IPS DF 19.7 (cell line): ENCODE results near the gene HMGCS1.
A peak's percentile ranks its signal among the peaks of the same experiment; 100 is the strongest.
"Not testable (repeated sequence)": the region's sequence is repeated elsewhere in the genome, so short reads cannot be mapped to it uniquely, and the experiment has no call there.

ENCODE experiments used
- DNase-seq: peaks from one replicate; pipeline ENCODE4 v3.0.0-alpha.2; 2013; ENCODE audit warnings: low read depth, low spot score

Gene HMGCS1

DNA sequence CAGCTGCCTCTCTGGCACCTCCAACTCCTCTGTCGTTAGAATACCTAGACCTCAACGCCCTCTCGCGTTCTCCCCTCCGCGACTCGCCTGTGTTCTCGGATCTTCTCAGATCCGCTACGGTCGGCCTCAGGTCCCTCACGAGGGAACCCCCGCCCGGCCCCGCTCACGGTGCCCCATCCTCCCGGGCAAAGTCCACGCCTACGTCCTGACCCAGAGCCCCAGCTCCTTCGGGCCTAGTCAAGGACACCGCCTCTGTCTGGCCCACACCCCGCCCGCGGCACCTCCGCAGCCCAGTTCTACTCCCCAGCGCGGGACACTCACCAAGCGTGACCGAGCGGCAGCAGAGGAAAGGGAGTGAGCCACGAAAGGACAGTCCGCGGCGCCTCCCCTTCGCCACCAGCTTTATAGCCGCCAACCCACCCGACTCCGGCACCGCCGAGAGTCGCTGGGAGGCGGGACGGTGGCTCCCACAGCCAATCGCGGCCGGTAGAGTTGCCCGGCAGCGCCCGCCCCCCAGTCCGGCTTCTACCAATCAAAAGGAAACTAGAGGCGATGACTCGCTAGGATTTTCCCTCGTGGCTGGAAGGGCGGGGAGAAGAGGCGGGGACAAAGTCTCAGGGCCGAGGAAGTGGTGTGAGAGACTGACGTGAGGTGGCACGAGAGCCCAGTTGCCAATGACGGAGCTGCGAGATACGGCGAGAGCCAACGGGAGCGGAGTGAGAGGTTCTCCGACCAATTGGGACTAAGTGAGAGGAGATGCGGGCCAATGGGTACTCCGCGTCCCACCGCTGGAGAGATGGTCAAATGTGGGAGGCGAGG is at the start of gene HMGCS1:
Gene HMGCS1 (minus strand): TSS at position 378 of the 819 bp plus-strand sequence. CDS start 14,447 bp downstream, outside the sequence.
- DNase-seq, result peak; percentile 100

DNA sequence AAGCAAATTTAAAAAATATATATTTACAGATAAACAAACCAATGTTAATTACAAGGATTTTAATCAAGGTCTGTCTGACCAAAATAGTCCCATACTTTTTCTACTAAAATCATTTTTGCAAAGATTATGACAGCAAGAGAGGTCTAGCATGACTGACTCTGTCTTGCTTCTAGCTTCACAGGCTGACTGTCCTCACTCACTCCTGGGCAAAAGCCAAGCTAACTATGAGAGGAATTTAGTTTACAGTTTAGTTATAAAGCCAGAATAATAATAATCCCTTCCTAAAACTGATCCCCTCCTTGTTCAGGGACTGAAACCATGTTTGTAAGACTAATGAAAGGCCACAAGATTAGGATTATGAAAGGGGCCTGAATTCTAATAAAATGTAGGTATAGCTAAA is 45.5 kb upstream of the HMGCS1 start:
- no peak for DNase-seq

DNA sequence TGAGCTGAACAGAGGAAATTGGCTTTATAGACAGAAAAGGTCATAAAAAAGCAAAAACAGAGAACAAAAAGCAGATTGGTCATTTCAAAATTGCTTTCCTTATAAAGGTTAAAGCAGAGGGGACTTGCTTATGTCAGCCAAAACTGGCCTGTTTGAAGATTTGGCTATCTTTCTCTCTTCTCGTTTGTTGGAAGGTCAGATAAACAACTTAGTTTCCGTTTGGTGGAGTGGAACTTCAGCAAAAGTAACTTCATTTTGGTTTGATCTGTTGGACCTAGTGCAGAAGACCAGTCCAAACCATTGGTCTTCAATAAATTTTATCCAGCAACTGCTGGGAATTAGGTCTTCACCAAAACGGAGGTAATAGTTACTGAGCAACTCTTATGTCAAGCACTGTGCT is 45.1 kb upstream of the HMGCS1 start:
- DNase-seq, result no peak

DNA sequence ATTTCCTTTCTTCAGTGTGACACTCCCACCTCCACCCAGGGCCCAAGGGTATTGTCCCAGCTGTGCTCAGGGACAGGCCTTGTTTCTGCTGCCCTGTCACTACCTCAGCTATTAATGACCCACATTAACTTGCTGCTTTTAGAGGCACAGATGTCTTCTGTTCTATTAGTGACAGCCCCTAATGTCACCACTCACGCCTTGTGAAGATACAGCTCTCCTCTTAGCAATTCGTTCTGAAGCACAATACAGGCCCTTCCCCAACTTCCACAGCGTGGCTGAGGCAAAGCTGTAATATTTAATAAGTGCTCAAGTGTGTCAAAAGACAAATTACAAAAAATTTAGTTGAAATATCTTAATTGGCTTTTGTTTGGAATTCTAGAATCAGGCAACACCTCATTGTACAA is 44.7 kb upstream of the HMGCS1 start:
- DNase-seq, result no peak

DNA sequence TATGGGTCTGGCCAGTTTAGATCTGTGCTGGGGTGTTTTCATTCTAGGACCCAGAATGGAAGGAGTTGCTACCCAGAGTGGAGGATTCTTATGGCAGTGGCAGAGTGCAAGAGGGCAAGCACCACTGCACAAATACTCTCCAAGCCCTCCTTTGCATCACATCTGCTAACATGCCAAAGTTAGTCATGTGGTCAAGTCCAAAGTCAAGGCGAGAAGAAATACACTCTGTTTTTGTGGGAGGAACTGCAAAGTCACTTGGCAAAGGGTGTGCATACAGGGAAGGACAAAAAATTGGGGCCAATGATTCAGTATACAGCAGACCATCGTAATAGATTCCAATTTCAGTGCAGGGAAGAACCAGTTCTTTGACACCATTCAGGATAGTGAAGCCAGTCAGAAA is 43.9 kb upstream of the HMGCS1 start:
- DNase-seq, result no peak

DNA sequence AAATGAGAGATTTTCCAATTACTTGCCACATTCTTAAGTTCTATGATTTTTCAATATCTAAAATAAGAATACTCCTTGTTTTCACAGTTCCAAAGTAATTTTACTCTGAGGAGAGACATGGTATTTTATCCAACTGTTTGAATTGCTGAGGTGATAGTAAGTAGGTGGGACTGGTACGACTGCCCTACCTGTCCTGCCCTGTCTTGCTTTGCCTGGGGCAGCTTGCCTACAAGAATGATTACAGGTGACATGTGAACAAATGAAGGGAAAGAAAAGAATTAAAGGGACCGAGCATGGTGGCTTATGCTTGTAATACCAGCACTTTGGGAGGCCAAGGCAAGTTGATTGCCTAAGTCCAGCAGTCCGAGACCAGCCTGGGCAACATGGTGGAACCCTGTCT is 41.6 kb upstream of the HMGCS1 start:
- no peak for DNase-seq

DNA sequence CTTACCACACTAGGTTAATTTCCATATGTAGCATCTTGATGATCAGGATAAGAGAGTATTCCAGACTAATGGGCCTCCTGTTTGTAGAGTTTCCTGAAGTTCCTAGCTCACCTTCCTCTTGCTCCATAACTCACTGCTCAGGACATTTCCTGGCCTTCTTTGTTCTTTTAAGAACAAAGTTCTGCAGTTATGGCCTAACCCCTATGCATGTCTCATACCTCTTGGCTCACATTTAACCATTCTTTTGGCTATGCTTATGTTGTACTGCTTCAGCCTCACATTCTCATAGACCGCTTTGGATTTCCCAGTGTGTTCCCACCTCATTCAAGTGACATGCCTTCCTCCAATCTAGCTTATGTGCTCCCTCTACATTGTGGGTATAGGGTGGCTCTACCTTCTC is 40.5 kb upstream of the HMGCS1 start:
- no peak for DNase-seq

DNA sequence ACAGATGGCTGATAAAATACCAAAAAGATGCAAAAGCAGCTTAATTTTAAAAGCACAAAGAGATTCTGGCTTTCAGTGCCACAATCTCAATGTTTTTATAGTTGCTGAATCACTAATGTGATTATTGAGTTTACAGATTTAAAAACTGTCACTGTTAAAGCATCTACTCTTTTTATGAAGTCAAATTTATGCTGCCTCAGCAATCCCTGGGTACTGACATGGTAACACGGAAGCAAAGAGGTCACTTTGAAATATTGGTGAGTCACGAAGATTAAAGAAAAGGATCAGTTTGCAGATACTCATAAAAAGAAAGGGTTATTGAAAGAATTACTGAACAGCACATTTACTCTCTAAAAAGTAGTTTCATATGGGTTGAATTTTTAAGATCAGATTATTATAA is 39.7 kb upstream of the HMGCS1 start:
- DNase-seq, result no peak

DNA sequence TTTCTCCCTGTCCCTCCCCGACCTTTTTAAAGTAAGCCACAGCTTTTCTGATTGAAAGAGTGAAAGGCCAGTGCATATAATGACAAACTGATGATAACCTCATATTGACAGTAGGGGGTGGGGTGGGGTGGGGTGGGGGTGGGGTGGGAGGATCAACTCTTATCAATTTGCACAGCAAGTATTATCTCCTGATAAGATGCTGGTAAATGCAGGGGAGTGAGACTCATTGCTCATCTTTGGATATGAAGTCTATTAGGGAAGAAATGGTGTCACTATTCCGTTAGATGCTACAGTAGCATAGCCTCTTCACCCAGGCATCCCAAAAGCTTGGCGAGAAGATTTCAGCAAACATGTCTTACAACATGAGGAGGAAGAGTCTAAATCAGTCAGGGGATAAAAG is 38.9 kb upstream of the HMGCS1 start:
- no peak for DNase-seq

DNA sequence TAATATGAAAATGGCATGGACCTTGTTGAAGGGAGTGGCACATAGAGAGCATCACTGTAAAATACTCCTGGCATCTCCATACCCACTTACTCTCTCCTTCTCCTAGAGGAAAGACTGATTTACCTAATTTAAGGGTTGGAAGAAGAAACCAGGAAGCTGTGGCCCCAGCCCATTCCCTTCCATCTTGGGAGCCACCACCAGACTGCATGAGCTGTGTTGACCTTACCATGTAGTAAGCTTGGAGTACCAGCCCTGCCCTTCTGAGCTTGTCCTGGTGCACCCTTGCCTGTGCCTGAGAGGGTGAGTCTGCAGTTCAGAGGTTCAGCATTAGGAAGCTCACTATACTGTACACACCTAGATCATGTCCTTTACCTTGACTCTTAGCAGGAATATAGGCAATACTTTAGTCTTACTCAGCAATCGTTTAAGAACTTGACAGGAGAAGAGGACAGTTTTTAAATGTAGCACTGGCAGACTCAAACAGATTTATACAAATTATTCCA is 35.7 kb upstream of the HMGCS1 start:
- no peak for DNase-seq

DNA sequence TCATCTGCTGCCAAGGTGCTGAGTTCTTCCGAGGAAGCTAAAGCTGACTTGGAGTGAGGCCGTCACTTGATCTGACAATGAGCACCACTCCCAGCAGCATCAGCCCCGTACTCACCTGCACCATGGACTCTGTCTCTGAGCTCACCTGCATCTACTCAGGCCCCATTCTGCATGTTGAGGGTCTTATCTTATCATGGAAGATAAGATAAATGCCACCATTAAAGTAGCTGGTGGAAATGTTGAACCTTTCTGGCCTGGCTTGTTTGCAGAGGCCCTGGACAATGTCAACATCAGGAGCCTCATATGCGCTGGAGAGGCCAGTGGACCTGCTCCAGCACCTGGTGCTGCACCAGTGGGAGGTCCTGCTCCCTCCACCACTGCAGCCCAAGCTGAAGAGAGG is 35.0 kb upstream of the HMGCS1 start:
- no peak for DNase-seq

DNA sequence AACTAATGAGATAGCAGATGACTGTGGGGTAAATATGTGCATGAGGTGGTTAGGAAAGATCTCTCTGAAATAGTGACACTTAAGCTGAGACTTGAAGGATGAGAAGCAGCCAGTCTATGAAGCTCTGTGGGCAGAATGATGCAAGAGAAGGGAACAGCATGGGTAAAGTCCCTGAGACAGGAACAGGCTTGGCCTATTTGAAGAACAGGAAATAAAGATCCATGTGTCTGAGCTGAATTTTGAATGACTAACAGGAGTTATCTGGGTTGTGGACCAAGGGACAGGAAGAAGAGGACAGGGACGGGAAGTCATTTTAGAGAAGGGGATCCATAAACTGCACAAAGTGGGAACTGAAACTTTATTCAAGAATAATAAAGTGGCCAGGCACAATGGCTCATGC is 25.6 kb upstream of the HMGCS1 start:
- DNase-seq, result no peak

DNA sequence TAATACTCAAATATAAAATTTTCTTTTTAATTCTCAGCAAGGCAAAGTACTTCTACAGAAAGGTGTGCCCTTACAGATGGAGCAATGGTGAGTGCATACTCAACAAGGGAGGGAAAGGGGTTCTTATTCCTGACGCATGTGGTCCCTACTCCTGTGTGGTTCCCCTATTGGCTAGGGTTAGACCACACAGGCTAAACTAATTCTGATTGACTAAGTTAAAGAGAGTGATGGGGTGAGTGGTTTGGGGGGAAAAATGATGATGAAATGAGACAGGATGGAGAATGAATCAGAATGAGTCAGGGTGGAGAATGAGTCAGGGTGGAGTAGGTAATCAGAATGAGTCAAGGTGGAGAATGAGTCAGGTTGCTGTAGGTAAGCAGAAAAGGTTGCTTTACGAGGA is 22.9 kb upstream of the HMGCS1 start:
- DNase-seq, result no peak

DNA sequence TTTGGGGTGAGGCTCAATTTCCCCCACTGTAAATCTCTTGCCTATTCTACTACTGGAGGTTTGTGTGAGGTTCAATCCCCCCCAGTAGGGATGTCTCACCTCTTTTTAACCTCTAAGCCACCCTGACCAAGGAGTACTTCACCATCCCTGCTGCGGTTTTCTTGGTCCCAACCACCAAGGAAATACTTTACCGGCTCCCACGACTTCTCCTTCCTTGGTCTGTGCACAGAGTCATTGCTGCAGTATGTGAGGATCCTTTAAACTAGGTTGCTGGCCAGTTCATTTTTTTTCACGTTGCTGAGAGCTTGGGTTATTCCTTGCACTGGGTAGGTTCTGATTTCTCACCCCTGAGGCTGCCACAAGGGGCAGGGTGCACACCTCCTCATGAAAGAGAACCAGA is 22.5 kb upstream of the HMGCS1 start:
- DNase-seq, result no peak

DNA sequence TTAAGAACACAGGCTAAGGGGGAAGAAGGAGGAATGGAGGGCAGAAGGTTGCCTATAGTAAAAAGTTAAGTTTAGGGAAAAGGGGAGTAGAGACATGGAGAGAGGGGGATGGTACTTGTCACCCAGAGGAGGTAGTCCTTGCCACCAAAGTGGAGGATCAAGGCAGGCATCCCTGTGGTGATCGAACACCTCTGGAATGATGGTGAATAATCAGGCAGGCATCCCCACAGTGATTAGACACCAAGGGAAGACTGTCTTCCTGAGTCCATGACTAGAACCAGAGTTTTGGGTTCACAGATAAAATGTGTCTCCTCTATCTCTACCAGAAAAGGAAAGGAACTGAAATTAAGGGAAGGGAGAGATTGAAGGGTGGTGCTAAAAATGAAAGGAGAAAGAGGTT is 19.2 kb upstream of the HMGCS1 start:
- no peak for DNase-seq

DNA sequence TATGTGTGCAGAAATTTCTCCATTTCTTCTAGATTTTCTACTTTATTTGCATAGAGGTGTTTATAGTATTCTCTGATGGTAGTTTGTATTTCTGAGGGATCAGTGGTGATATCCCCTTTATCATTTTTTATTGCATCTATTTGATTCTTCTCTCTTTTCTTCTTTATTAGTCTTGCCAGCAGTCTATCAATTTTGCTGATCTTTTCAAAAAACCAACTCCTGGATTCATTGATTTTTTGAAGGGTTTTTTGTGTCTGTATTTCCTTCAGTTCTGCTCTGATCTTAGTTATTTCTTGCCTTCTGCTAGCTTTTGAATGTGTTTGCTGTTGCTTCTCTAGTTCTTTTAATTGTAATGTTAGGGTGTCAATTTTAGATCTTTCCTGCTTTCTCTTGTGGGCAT is 12.4 kb upstream of the HMGCS1 start:
- DNase-seq, result not testable (repeated sequence)

DNA sequence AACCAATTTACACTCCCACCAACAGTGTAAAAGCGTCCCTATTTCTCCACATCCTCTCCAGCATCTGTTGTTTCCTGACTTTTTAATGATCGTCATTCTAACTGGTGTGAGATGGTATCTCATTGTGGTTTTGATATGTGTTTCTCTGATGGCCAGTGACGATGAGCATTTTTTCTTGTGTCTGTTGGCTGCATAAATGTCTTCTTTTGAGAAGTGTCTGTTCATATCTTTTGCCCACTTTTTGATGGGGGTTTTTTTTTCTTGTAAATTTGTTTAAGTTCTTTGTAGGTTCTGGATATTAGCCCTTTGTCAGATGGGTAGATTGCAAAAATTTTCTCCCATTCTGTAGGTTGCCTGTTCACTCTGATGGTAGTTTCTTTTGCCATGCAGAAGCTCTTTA is 10.3 kb upstream of the HMGCS1 start:
- DNase-seq, result not testable (repeated sequence)

DNA sequence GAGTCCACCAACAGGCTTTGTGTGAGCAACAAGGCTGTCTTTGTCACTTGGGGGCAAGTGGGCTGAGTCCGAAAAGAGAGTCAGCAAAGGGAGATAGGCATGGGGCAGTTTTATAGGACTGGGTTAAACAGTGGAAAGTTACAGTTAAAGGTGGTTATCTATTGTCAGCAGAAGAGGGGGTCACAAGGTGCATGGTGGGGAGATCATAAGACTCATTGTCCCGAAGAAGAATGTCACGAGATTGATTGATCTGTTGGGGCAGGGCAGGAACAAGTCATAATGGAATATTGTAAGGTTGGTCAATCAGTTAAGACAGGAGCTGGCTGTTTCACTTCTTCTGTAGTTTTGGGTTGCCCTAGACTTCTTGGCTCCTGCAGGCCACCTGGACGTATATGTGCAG is 7.6 kb upstream of the HMGCS1 start:
- no peak for DNase-seq

DNA sequence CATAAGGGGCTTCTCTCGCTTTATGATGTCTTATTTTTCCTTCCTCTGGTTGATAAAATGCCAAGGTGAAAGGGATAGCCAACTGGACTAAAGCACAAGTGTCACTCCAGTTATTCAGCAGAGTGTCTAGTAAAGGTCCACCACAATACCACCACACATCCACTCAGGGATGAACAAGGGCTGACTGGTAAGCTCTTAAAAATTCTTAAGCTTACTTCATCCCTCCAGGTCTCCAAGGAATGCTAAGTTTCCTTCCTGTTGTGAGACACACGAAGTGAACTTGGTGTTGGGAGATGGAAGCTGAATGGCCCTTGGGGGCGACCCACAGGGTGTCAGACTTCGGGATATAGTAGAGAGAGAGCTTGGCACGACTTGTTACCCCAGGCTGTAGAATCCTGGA is 3.2 kb upstream of the HMGCS1 start:
- no peak for DNase-seq

DNA sequence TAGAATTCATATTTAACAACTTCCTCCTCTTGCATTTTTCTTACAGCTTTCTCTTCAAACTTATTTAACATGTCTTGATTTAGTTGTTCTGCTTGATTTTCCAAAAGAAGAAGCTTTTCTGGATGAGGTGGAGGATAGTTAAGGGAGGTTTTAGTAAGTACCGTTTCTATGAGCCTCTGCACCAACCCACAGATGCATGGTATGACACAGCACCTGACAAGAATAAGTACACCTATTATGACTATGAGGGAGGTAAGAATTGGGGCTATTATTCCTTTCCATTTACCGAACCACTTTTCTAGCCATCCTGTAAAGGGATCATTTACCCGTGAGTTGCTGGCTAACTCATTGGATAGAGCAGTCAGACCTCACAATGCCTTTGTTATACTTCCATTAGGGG is 2.5 kb upstream of the HMGCS1 start:
- DNase-seq, result no peak

DNA sequence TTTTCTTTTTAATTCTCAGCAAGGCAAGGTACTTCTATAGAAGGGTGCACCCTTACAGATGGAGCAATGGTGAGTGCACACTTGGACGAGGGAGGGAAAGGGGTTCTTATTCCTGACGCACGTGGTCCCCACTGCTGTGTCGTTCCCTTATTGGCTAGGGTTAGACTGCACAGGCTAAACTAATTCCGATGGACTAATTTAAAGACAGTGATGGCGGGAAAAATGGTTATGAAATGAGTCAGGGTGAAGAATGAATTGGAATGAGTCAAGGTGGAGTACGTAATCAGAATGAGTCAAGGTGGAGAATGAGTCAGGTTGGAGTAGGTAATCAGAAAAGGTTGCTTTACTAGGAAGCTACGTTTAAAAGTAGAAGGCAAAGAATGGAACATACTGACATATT is 2.1 kb upstream of the HMGCS1 start:
- DNase-seq, result no peak

DNA sequence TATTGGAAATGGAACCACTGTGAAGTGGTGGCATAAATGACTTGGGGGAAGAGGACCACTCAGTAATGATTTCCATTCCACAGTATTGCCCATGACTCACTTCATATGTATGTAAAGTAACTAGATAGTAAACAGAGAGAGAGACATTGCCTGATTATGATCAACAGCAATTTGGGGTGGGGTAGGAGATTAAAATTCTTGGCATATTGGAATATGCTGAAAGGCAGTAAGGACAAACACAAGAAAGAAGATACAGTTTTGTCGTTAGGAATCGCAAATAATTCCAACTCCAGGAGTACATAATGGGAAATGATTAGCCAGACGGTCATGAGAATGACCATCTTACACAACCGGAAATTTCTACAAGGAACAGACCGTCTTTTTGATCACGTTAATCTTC is 1.5 kb upstream of the HMGCS1 start:
- DNase-seq, result no peak

DNA sequence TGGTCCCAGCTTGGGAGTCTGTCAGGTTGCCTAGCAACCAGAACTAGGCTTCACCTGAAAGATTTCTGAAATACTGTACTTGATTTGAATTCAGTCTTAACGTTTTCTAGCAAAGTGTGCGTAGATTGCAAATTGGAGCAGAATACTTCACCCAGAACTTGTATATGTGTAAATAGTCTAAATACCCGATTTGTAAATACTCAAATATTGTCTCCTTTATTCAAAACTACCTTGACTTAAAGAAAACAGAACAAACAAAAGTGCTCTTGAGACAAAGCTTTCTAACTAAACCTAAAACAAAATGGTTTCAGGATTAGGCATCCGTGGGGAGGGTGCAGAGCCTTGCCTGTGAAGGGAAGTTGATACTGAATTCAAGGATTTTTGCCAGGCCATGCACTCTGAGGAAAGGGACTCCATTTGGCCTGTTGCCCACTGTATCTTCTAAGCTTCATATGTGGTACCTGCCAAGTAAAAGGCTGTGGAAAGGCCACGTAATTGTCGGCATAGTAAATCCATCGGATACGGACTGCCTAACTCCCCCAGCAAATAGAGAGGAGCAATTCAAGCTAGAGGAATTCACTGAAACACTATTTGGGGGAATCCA is 744 bp upstream of the HMGCS1 start:
- DNase-seq, result no peak

DNA sequence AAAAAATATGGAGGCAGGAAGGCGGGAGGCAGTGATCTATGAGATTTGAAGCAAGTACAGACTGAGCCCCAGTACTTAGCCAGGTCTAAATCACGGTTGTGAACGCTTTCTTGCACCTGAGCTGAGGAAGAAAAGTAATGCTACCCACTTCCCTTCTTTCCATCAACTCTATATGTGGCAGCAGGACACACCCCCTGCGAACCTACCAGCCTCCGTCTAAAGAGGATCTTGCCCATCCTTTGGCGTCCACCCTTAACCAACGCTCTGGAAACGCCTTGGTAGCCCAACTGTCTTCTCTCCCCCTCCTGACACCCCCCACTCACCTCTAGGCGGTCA is 545 bp downstream of the HMGCS1 start:
- no peak for DNase-seq
